Effector CD8-positive, alpha-beta T cell (primary cell): Measurements from ENCODE around the gene RGS9BP.
A peak's percentile ranks its signal among the peaks of the same experiment; 100 is the strongest.
"Not testable (repeated sequence)": the region's sequence is repeated elsewhere in the genome, so short reads cannot be mapped to it uniquely, and the experiment has no call there.

ENCODE experiments used
- DNase-seq: peaks from one replicate; lab custom pipeline; 2025; lab: John Stamatoyannopoulos, UW
- total RNA-seq, 4 experiments: gene quantifications; one replicate each; lab custom pipeline; 2026; lab: John Stamatoyannopoulos, UW

RGS9BP gene, protein sequence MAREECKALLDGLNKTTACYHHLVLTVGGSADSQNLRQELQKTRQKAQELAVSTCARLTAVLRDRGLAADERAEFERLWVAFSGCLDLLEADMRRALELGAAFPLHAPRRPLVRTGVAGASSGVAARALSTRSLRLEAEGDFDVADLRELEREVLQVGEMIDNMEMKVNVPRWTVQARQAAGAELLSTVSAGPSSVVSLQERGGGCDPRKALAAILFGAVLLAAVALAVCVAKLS
- 0.10 to 0.62 (median 0.43) reads per million in 4 experiments for total RNA-seq

DNA sequence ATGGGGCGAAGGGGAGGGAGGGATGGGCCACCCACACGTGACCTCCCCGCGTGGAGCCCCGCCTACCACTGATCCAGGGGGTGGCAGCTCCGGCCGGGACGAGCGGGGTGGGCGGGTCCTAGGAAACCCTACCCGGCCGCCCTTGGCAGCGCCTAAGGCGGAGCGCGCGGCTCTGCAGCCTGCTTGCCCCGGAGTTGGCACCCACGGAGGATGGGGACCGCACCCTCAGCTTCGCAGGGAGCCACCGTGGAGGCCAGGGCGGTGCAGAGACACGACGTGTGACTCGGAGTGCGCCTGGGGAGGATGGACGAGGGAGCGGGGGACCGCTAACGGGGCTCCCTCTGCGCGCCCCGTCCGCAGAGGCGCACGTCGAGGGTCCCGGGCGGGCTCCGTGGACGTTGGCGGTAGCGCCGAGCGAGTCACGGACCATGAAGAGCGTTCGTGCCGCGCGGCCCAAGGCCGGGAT, at the start of gene RGS9BP:
TSS of gene RGS9BP (plus strand) at position 129 of the 466 bp plus-strand sequence. CDS start 416 bp downstream, outside the sequence.
- DNase-seq, result peak; percentile 51

DNA sequence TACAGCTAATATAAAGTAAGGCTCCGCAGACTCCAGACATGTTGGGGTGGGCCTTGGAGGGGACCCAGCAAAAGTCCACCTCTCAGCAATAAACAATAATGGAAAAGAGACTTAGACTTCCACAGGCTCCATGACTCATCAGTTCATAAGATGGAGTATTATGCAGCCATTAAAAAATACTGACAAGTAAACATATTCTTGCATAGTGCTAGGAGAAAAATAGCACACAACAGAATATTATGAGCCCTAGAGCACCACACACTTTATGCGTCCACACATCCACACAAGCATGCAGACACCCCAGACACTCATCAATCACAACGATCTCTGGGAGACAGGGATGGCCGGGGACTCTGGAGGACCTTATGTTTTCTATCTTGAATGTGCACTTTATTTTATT, 48.7 kb upstream of the RGS9BP start:
- DNase-seq, result no peak

DNA sequence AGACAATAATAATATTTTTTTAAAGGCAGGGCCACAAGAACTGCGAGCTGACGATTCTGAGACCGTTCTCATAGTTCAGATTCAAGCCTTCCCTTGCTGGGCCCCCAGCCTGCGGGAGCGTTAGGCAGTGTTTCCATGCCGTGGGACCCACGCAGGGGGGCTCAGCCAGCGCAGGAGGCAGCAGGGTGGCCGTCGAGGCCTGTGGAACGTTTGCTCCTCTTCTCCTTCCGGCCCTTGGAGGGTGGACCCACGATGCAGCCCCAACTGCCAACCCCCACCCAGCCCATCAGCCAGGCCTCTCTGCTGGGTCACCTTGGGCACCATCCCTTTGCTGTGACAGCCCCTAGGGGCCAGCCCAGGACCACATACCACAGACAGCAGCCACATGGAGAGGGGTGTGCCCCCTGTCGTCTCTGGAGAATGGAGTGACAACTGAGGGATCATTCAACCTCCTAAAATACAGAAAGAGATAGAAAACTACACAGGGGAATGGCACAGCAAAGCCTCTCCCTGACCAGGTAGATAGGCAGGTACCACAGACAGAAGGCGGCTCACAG, 47.9 kb upstream of the RGS9BP start:
- no peak for DNase-seq

DNA sequence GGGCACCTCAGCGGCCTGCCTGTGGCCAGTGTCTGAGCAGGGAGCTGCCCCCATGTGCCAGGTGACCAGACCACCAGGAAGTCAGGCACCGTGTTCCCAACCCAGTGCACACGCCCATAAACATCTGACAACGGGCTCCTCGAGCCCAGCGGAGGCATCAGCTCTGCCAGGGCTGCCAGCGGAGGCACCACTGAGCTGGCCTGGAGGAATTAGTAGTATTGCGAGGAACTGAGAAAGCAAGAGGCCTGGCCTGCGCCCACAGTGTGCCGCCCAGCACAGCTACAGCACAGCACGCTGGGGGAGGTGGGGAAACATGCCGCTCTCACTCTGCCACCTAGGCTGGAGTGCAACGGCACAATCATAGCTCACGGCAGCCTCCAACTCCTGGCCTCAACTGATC, 45.3 kb upstream of the RGS9BP start:
- DNase-seq, result no peak

DNA sequence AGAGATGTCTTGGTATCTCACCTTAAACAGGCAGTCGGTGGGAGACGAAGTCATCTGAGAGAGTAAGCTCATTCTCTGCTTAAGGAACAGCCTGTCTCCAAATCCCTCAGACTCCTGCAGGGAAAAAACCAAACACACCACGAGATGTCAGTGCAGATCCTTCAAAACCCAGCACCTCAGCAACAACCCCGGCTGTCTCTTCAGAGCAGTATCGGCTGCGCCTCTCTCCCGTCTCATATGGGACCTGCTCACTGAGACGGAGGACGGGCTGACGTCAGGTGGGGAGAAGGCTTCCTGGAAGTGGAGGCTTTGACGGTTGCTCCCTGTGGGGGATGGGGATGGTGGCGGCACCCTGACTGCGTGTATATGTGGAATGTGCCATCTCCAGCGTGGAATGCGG, 44.3 kb upstream of the RGS9BP start:
- DNase-seq, result no peak

DNA sequence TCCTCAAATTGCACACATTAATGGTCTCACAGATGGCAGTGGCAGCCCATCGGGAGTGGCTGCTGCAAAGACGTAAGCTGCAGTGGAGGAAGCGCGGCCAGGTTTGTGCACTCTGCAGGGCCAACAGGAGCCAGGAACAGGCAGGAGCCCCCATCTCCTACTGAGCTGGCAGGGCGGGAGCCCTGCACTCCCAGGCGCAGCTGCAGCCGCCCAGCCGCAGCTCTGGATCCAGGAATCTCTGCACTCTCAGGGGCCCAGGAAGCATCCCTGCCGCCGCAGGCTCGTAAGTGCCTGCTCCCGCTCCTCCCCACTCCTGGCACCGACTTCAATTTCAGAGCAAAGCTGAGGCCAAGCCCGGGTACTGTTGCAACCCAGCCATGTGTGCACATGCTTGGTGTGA, 38.2 kb upstream of the RGS9BP start:
- no peak for DNase-seq

DNA sequence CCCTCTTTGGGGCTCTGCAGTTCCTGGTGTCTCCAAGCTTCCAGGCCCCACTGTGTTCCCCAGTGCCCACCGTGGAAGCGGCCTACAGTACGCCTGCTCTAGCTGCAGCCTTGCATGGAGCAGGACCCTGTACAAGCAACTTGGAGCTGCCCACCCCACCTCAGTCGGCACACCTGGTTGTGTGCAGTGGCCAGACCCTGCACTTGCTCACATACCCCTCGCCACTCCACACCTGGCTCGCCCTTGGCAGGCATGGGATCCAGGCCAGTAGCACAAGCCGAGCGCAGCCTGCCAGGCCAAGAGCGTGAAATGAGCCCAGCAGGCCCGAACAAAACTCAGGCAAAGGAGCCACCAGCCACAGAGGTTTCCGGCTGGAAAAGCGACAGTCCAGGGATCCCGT, 37.0 kb upstream of the RGS9BP start:
- DNase-seq, result no peak

DNA sequence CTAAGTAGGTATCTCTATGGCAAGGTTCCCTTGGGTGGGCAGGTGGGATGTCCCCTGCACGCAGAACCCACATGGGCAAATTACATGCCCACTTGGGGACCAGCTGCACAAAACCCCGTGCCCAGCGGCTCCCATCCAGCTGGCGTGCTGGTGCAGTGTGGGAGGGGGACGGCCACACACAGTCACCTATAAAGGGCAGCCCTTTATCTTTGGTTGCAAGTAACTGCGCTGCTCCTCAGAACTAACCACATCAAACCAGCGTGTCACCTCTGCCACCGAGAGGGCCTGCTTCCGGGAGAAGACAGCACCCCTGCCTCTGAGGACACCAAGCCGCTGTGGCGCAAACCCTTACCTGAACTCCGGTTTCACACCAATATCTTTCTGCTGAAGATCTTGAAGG, 32.9 kb upstream of the RGS9BP start:
- peak; percentile 42 for DNase-seq

DNA sequence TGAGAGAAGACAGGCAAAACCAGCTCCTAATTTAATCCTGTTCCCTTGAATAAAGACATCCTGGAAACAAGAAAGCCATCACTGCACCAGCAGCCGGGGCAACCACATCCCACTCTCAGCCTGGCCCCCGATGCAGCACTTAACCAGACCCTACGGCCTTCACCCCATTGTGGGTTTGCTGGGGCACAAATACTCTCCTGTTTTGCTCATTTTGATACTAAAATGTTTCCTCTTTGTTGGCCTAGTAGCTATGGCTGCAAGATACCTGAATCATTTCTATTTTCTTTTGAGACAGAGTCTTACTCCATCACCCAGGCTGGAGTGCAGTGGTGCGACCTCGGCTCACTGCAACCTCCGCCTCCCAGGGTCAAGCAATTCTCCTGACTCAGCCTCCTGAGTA, 29.1 kb upstream of the RGS9BP start:
- DNase-seq, result no peak

DNA sequence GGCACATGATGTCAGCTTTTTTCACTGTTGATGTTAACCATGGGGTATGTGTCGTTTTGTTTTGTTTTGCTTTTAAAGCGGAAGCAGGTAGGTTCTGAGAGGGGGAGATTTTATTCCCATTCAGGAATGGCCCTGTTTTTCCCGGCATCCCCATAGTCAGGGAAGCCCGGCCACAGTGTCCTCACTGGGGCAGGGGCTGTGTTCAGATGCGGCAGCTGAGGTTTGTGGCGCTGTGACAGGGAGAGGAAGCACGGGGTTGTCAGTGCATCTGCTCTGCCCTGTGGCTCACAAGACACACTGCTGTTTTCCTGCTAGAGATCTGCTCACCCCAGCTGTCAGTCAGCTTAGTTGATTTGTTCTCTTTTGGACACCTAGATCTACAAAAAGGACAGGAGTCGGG, 28.3 kb upstream of the RGS9BP start:
- no peak for DNase-seq

DNA sequence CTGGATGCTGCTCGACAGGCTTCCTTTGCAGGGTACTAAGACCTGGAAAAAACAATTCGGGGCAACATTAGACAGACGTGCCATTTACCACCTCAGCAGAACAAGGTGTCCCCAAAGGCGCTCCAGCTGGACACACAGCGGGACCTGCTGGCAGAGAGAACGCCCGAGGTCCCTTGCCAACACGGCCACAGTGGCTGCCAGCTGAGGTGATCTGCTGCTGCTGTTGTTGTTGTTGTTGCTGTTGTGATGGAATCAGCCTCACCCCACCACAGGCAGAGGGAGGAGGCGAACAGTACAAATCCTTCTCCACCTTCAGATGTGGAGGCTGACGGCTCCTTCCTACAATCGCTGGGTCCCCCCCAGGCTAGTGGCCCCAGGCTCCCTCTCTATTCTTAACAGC, 25.9 kb upstream of the RGS9BP start:
- DNase-seq, result no peak

DNA sequence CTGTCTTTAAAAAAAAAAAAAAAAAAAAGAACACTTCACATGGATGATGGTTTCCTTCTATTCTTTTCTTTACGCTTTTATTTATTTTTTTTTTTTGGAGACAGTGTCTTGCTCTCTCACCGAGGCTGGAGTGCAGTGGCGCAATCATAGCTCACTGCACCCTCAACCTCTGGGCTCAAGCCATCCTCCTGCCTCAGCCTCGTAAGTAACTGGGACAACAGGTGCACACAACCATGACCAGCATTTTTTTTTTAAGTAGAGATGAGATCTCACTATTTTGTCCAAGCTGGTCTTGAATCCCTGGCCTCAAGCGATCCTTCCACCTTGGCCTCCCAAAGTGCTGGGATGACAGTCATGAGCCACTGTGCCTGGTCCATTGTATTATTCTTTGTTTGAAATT, 25.0 kb upstream of the RGS9BP start:
- DNase-seq, result no peak

DNA sequence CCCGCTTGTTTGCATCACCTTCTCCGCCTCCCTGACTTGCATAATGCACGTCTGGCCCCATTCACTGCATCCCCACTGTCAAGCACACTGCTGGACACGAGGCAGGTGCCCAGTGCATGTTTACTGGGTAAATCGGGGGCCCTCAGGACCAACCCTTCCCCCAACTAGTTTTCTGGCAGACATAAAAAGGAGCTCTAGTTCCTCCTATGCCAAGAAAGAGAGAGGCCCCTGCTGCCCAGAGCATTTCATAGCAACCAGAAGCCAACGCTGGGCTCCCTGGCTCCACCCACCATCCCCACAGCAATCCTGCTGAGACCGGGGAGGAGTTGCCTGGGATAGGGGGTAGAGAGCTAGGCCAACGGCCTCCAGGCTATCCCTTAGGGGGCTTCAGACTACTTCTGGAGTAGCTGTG, 23.9 kb upstream of the RGS9BP start:
- no peak for DNase-seq

DNA sequence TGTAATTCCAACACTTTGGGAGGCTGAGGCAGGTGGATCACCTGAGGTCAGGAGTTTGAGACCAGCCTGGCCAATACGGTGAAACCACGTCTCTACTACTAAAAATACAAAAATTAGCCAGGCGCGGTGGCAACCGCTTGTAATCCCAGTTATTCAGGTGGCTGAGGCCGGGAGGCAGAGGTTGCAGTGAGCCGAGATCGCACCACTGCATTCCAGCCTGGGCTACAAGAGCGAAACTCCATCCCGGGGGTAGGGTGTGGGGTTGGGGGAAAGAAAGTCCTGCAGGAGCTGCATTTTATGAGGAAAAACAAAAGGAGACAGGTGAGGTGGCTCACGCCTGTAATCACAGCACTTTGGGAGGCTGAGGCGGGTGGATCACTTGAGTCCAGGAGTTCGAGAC, 23.3 kb upstream of the RGS9BP start:
- not testable (repeated sequence) for DNase-seq

DNA sequence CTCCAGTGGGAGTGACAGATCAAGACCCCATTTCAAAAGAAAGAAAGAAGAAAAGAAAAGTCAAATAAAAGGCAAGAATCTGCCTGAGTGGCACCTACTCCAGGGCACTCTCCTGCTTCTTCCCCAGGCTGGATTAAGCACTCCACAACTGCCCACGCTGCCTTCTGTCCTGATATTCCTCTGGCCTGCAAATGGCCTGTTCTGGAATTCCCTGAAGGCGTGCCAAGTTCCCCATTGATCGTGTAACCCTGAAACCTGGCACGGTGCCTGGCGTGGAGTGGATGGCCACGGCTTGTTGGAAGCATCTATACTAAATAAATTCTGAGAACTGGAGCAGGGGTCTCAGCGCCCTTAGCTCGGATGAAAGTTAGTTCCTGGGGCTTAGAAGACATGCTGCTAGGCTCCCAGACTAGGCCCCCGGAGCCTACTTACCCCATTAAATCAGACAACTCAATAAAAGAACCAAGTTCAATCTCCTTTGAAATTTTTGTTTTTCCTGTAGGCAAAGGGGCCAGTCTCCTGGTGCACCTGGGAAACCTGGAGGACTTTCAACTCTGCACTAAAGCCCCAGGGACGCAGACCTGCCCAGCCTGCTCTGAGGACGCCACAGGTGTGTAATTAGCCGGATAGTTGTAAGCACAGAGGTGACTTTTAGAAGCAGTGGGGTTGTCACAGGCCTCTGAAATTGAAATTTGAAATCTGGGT, 22.6 kb upstream of the RGS9BP start:
- DNase-seq, result no peak

DNA sequence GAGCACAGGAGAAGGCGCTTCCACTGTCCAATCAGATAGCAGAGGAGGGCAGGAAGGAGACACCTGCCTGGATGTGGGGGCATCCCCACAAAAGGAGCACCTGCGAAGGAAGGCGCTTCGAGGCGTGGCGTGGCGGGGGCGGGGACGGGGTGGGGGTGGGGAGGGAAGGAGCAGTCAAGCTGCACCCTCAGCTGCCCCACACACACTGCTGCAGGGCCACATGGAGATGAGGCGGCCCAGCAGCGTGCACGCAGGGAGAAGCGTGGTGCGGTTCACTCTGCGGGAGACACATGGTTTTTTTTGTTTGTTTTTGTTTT, 22.1 kb upstream of the RGS9BP start:
- DNase-seq, result no peak

DNA sequence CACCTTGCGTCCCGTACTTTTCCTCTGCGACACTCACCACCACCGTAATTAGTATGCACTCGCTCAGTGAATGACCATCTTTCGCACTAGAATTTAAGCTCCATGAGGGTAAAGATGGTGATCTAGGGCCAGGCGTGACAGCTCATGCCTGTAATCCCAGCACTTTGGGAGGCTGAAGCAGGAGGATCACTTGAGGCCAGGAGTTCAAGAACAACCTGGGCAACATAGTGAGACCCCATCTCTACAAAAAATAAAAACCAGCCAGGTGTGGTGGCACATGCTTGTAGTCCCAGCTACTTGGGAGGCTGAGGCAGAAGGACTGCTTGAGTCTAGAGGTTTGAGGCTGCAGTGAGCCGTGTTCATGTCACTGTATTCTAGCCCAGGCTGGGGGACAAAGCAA, 19.3 kb upstream of the RGS9BP start:
- DNase-seq, result not testable (repeated sequence)

DNA sequence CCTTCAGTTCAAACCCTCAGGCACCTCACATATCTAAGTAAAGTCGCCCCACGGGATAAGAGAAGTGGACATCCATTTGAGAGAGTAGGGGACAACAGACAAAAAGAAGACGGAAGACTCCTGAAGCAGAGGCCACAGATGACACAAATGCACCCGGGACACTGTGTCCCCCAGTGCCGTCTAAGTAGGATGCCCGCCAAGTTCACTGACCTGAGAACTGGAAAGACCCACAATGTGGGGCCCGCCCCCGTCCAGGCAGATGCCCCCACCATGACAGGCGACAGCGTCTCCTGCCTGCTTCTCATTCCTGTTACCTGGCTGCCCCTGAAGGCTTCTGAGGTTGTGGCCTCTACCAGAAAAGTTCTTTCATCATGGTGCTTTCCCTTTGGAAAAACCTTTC, 17.6 kb upstream of the RGS9BP start:
- no peak for DNase-seq

DNA sequence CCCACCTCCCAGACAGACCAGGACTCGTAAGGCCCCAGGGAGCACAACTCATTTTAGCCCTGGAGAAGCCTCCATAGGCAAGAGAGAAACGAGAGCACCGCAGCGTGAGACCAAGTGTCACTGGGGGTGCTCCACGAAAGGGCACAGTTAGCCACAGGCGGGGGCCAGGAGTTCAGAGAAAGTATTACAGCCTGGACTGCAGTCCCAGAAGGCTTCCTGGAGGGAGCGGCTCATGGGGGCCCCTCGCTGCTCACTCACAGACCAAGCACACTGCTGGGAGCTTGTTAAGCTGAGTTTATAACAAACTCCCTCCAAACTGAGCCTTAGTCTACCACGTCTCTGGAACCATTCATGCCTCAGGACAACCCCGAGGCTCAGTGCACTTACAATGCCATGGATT, 17.1 kb upstream of the RGS9BP start:
- no peak for DNase-seq

DNA sequence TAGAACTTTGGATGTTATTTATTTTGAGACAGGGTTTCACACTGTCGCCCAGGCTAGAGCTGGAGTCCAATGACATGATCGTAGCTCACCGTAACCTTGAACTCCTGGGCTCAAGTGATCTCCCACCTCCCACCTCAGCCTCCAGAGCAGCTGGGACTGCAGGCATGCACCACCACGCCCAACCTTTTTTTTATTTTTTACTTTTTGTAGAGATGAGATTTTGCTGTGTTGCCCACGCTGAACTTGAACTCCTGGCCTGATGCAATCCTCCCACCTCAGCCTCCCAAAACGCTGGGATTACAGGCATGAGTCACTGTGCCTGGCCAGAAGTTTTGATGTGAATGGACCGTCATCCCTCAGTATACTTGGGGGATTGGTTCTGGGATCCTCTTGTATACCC, 14.3 kb upstream of the RGS9BP start:
- no peak for DNase-seq

DNA sequence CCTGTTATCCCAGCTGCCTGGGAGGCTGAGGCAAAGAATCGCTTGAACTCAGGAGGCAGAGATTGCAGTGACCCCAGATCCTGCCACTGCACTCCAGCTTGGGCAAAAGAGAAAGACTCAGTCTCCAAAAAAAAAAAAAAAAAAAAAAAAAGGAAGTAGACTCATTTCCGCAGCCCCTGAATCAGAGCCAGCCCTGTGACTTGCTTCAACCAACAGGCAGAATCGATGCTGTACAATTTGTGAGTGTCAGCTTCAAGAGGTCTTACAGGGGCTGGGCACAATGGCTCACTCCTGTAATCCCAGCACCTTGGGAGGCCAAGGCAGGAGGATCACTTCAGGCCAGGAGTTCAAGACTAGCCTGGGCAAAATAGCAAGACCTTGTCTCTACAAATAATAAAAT, 13.5 kb upstream of the RGS9BP start:
- DNase-seq, result no peak

DNA sequence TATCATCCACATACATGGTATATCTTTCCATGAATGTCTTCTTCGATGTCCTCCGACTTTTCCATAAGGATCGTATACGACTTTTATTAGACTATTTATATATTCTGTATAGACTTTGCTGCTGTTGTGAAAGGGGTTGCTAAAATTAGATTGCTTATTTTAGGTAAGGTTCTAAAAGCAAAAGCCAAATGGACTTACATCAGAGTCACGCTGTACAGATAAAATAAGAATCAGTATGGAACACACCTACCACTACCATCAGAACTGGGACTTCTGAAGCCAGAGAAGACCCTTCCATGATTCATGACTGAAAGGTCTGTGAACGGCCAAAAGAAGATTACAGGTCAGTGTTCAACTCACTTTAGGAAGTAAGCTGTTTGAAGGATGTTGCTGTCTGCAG, 9.6 kb upstream of the RGS9BP start:
- no peak for DNase-seq

DNA sequence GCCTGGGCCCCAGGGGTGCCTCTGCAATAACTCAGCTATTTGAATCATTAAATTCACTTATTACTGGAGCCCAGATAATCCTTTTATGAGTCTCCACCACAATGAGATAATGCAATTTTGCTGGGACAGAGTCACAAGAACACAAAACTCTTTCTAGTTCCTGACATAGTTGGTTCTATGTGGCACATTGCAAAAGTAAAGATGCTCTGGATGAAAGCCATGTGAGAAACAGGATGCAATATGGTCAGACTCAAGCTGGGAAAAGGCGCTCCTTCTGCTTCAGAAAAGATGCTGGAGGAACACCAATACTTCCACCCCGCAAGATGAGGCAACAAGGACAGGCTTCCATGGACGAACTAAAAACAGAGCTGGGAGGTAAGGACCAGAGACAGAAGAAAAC, 6.3 kb upstream of the RGS9BP start:
- no peak for DNase-seq
